Measurements from ENCODE around the gene CPT1B. TPM values are rescaled to one million over a fixed set of nuclear protein-coding genes. Genes with fewer than 3 reads are reported as not detected.
"Not testable (repeated sequence)": the region's sequence is repeated elsewhere in the genome, so short reads cannot be mapped to it uniquely, and the experiment has no call there.

CPT1B gene
- total RNA-seq, 2 experiments from 2014 or later: 77.4 to 80.9 TPM

GRCh38 chr22:50608058-50608840 is 30.0 kb upstream of the CPT1B start:
- not testable (repeated sequence) for DNase-seq; H3K9me3 Mint-ChIP-seq (ENCODE audit: insufficient read depth); H3K36me3 Mint-ChIP-seq (ENCODE audit: low read depth); H3K4me3 Mint-ChIP-seq; H3K4me1 Mint-ChIP-seq (ENCODE audit: low read depth); ATAC-seq; H3K27ac Mint-ChIP-seq
- ChIA-PET CTCF (interaction anchor here (0.9 kb wide), 1 partner anchor 82 kb away, joined by 3 read pairs; no protein-coding TSS in a partner anchor), POLR2A (interaction anchor here (0.6 kb wide), 2 partner anchors 258 to 663 kb away, joined by 3 read pairs; no protein-coding TSS in a partner anchor)
- peaks cover 21% of the 10 kb centered on the region for H3K27me3 Mint-ChIP-seq (ENCODE audit: low read depth)

- H3K4me1 Mint-ChIP-seq (ENCODE audit: low read depth): peaks cover 4% of the 10 kb centered on the region
- ATAC-seq: no peak
Observed at GRCh38 chr22:50607659-50608020, 29.4 kb upstream of the CPT1B start.

GRCh38 chr22:50606946-50607658 is 28.9 kb upstream of the CPT1B start:
- CTCF ChIA-PET: interaction anchor here (1.9 kb wide), 1 partner anchor 14 kb away, joined by 11 read pairs; no protein-coding TSS in a partner anchor

More at GRCh38 chr22:50607659-50608020, 29.4 kb upstream of the CPT1B start:
- no peaks in the 10 kb centered on the region for H3K9me3 Mint-ChIP-seq (ENCODE audit: insufficient read depth)
- CTCF ChIA-PET: no interaction called here
- H3K36me3 Mint-ChIP-seq (ENCODE audit: low read depth): no peaks in the 10 kb centered on the region
- peak overlapping the region; percentile 13 for H3K27ac Mint-ChIP-seq
- no peak overlapping the region for H3K4me3 Mint-ChIP-seq
- no peak for DNase-seq
- peaks cover 28% of the 10 kb centered on the region for H3K27me3 Mint-ChIP-seq (ENCODE audit: low read depth)
- POLR2A ChIA-PET: no interaction called here

GRCh38 chr22:50606165-50606945 is 28.1 kb upstream of the CPT1B start:
- H3K36me3 Mint-ChIP-seq (ENCODE audit: low read depth): peaks cover 1% of the 10 kb centered on the region
- DNase-seq (no peak), ATAC-seq (no peak)
- ChIA-PET POLR2A (no interaction called here), CTCF (interaction anchor here (1.9 kb wide), 1 partner anchor 14 kb away, joined by 11 read pairs; no protein-coding TSS in a partner anchor)
- no peaks in the 10 kb centered on the region for H3K9me3 Mint-ChIP-seq (ENCODE audit: insufficient read depth)
- H3K27me3 Mint-ChIP-seq (ENCODE audit: low read depth): peaks cover 37% of the 10 kb centered on the region
- H3K27ac Mint-ChIP-seq: no peak overlapping the region
- peaks cover 8% of the 10 kb centered on the region for H3K4me1 Mint-ChIP-seq (ENCODE audit: low read depth)
- H3K4me3 Mint-ChIP-seq: no peak overlapping the region

More at GRCh38 chr22:50606946-50607658, 28.9 kb upstream of the CPT1B start:
- ATAC-seq (no peak), DNase-seq (no peak)
- H3K27ac Mint-ChIP-seq: no peak overlapping the region
- POLR2A ChIA-PET: no interaction called here
- H3K9me3 Mint-ChIP-seq (ENCODE audit: insufficient read depth): no peaks in the 10 kb centered on the region
- H3K4me3 Mint-ChIP-seq: no peak overlapping the region
- peaks cover 2% of the 10 kb centered on the region for H3K4me1 Mint-ChIP-seq (ENCODE audit: low read depth)
- H3K36me3 Mint-ChIP-seq (ENCODE audit: low read depth): no peaks in the 10 kb centered on the region
- H3K27me3 Mint-ChIP-seq (ENCODE audit: low read depth): peaks cover 29% of the 10 kb centered on the region

- ATAC-seq (no peak), DNase-seq (no peak)
- Mint-ChIP-seq H3K27me3 (ENCODE audit: low read depth) (peaks cover 38% of the 10 kb centered on the region), H3K36me3 (ENCODE audit: low read depth) (peaks cover 1% of the 10 kb centered on the region), H3K9me3 (ENCODE audit: insufficient read depth) (no peaks in the 10 kb centered on the region), H3K27ac (no peak overlapping the region), H3K4me3 (no peak overlapping the region), H3K4me1 (ENCODE audit: low read depth) (peaks cover 8% of the 10 kb centered on the region)
- ChIA-PET POLR2A (no interaction called here), CTCF (interaction anchor here (1.9 kb wide), 1 partner anchor 15 kb away, joined by 11 read pairs; no protein-coding TSS in a partner anchor)
Observed at GRCh38 chr22:50605613-50606074, 27.4 kb upstream of the CPT1B start.

GRCh38 chr22:50605002-50605612 is 26.9 kb upstream of the CPT1B start:
- Mint-ChIP-seq H3K36me3 (ENCODE audit: low read depth) (peaks cover 1% of the 10 kb centered on the region), H3K9me3 (ENCODE audit: insufficient read depth) (no peaks in the 10 kb centered on the region), H3K4me3 (no peak overlapping the region), H3K27me3 (ENCODE audit: low read depth) (peaks cover 38% of the 10 kb centered on the region), H3K27ac (no peak overlapping the region), H3K4me1 (ENCODE audit: low read depth) (peaks cover 8% of the 10 kb centered on the region)
- no peak for DNase-seq
- ChIA-PET CTCF (interaction anchor here (1.9 kb wide), 1 partner anchor 16 kb away, joined by 11 read pairs; no protein-coding TSS in a partner anchor), POLR2A (no interaction called here)
- no peak for ATAC-seq

- H3K4me1 Mint-ChIP-seq (ENCODE audit: low read depth): peaks cover 12% of the 10 kb centered on the region
- H3K9me3 Mint-ChIP-seq (ENCODE audit: insufficient read depth): no peaks in the 10 kb centered on the region
- H3K27me3 Mint-ChIP-seq (ENCODE audit: low read depth): peaks cover 43% of the 10 kb centered on the region
- H3K36me3 Mint-ChIP-seq (ENCODE audit: low read depth): peaks cover 1% of the 10 kb centered on the region
- DNase-seq (no peak), ATAC-seq (no peak)
- H3K4me3 Mint-ChIP-seq: no peak overlapping the region
- no peak overlapping the region for H3K27ac Mint-ChIP-seq
- CTCF ChIA-PET: no interaction called here
- POLR2A ChIA-PET: no interaction called here
Observed at GRCh38 chr22:50604256-50605001, 26.2 kb upstream of the CPT1B start.

- H3K4me3 Mint-ChIP-seq: no peak overlapping the region
- ChIA-PET CTCF (no interaction called here), POLR2A (no interaction called here)
- H3K36me3 Mint-ChIP-seq (ENCODE audit: low read depth): peaks cover 1% of the 10 kb centered on the region
- DNase-seq (no peak), ATAC-seq (no peak)
- peaks cover 12% of the 10 kb centered on the region for H3K4me1 Mint-ChIP-seq (ENCODE audit: low read depth)
- H3K9me3 Mint-ChIP-seq (ENCODE audit: insufficient read depth): no peaks in the 10 kb centered on the region
- no peak overlapping the region for H3K27ac Mint-ChIP-seq
- peaks cover 45% of the 10 kb centered on the region for H3K27me3 Mint-ChIP-seq (ENCODE audit: low read depth)
Observed at GRCh38 chr22:50603511-50604255, 25.5 kb upstream of the CPT1B start.

GRCh38 chr22:50602338-50602700 is 24.1 kb upstream of the CPT1B start:
- peaks cover 12% of the 10 kb centered on the region for H3K4me1 Mint-ChIP-seq (ENCODE audit: low read depth)

GRCh38 chr22:50601669-50602337 is 23.6 kb upstream of the CPT1B start:
- H3K27me3 Mint-ChIP-seq (ENCODE audit: low read depth): peaks cover 40% of the 10 kb centered on the region
- POLR2A ChIA-PET: interaction anchor here (0.8 to 0.9 kb wide), 3 partner anchors 19 to 76 kb away, joined by 3 to 4 read pairs (median 4); partner anchors contain the start of genes CHKB and SCO2
- peaks cover 12% of the 10 kb centered on the region for H3K4me1 Mint-ChIP-seq (ENCODE audit: low read depth)
- H3K36me3 Mint-ChIP-seq (ENCODE audit: low read depth): peaks cover 1% of the 10 kb centered on the region
- no peak overlapping the region for H3K27ac Mint-ChIP-seq
- DNase-seq (no peak), ATAC-seq (no peak)
- H3K4me3 Mint-ChIP-seq: peak overlapping the region; percentile 59
- no peaks in the 10 kb centered on the region for H3K9me3 Mint-ChIP-seq (ENCODE audit: insufficient read depth)
- CTCF ChIA-PET: no interaction called here

More at GRCh38 chr22:50602338-50602700, 24.1 kb upstream of the CPT1B start:
- ATAC-seq: no peak
- Mint-ChIP-seq H3K9me3 (ENCODE audit: insufficient read depth) (no peaks in the 10 kb centered on the region), H3K27me3 (ENCODE audit: low read depth) (peaks cover 44% of the 10 kb centered on the region), H3K36me3 (ENCODE audit: low read depth) (peaks cover 1% of the 10 kb centered on the region), H3K4me3 (peak overlapping the region; percentile 59), H3K27ac (no peak overlapping the region)
- DNase-seq: no peak
- POLR2A ChIA-PET: interaction anchor here (0.8 to 0.9 kb wide), 3 partner anchors 18 to 77 kb away, joined by 3 to 4 read pairs (median 4); partner anchors contain the start of genes CHKB and SCO2
- CTCF ChIA-PET: no interaction called here
